Stimulated activated naive CD8-positive, alpha-beta T cell treated with anti-CD3 and anti-CD28 coated beads, Interleukin-15, amount 100 ng/mL, for 72 hours (primary cell): ENCODE measurements around the gene DBNDD2.

ENCODE experiments used
- ATAC-seq: fragments of 150-1000 bp; cut with Tn5 transposase; 2 replicates; pipeline ENCODE4 v1.10.0; 2021; ENCODE audit warnings: mild to moderate bottlenecking, moderate library complexity
- DNase-seq, 2 donors: peaks; one replicate each; pipeline ENCODE4 v3.0.0; 2021 to 2022
- H3K27ac Mint-ChIP-seq, 2 donors: one replicate each; pipeline ENCODE4 v1.8.0; 2022; ENCODE audit warnings: mild to moderate bottlenecking in 2 of 2, mixed read lengths in 2 of 2, moderate library complexity in 2 of 2
- H3K27me3 Mint-ChIP-seq: one replicate; pipeline ENCODE4 v1.8.0; 2022; ENCODE audit warnings: mixed read lengths
- H3K4me1 Mint-ChIP-seq: one replicate; pipeline ENCODE4 v1.8.0; 2022; ENCODE audit warnings: mild to moderate bottlenecking, mixed read lengths
- H3K4me3 Mint-ChIP-seq, 2 donors: one replicate each; pipeline ENCODE4 v1.8.0; 2022; ENCODE audit warnings: mild to moderate bottlenecking in 2 of 2, mixed read lengths in 2 of 2, moderate library complexity in 1 of 2
- H3K9me3 Mint-ChIP-seq, 2 donors: one replicate each; pipeline ENCODE4 v1.8.0; 2022; ENCODE audit warnings: mixed read lengths in 2 of 2

Gene DBNDD2

GRCh38 chr20:45404438-45404837, 3.7 kb upstream of the DBNDD2 start:
- peak overlapping the region in 1 of 2 donors; percentile 74 for H3K27ac Mint-ChIP-seq
- peaks cover 11 to 29% of the 10 kb centered on the region in 2 donors for H3K9me3 Mint-ChIP-seq
- H3K4me3 Mint-ChIP-seq, result peak overlapping the region; percentile 69 to 92
- peaks cover 41% of the 10 kb centered on the region for H3K4me1 Mint-ChIP-seq
- DNase-seq (no peak), ATAC-seq (no peak)
- no peaks in the 10 kb centered on the region for H3K27me3 Mint-ChIP-seq

- Mint-ChIP-seq H3K4me1 (peaks cover 41% of the 10 kb centered on the region), H3K4me3 (peak overlapping the region; percentile 89 to 92), H3K9me3 (peaks cover 6 to 17% of the 10 kb centered on the region in 2 donors), H3K27ac (no peak overlapping the region), H3K27me3 (no peaks in the 10 kb centered on the region)
- ATAC-seq (peak; percentile 47), DNase-seq (peak; percentile 20 to 46)
Measured at GRCh38 chr20:45405571-45406259, 2.4 kb upstream of the DBNDD2 start.

GRCh38 chr20:45406260-45407066, 1.6 kb upstream of the DBNDD2 start:
- DNase-seq (peak; percentile 25 to 42), ATAC-seq (peak; percentile 68)
- H3K27me3 Mint-ChIP-seq, result no peaks in the 10 kb centered on the region
- H3K4me1 Mint-ChIP-seq, result peaks cover 41% of the 10 kb centered on the region
- peaks cover 6 to 9% of the 10 kb centered on the region in 2 donors for H3K9me3 Mint-ChIP-seq
- H3K4me3 Mint-ChIP-seq, result peak overlapping the region; percentile 89 to 92
- H3K27ac Mint-ChIP-seq, result peak overlapping the region; percentile 92 to 95

- Mint-ChIP-seq H3K9me3 (peaks cover 0 to 2% of the 10 kb centered on the region in 2 donors), H3K4me1 (peaks cover 35% of the 10 kb centered on the region)
Measured at GRCh38 chr20:45407067-45407745, 883 bp upstream of the DBNDD2 start.

GRCh38 chr20:45408646-45409213, 641 bp downstream of the DBNDD2 start:
- H3K9me3 Mint-ChIP-seq, result no peaks in the 10 kb centered on the region
- peaks cover 35% of the 10 kb centered on the region for H3K4me1 Mint-ChIP-seq
- no peaks in the 10 kb centered on the region for H3K27me3 Mint-ChIP-seq
- ATAC-seq, result no peak
- DNase-seq, result no peak
- H3K27ac Mint-ChIP-seq, result no peak overlapping the region
- H3K4me3 Mint-ChIP-seq, result peak overlapping the region; percentile 5 to 43

More at GRCh38 chr20:45407067-45407745, 883 bp upstream of the DBNDD2 start:
- peak overlapping the region; percentile 89 to 92 for H3K4me3 Mint-ChIP-seq
- peak overlapping the region; percentile 92 to 95 for H3K27ac Mint-ChIP-seq
- ATAC-seq (peak; percentile 17), DNase-seq (peak in 1 of 2 donors; percentile 14)
- H3K27me3 Mint-ChIP-seq, result no peaks in the 10 kb centered on the region

- Mint-ChIP-seq H3K27me3 (no peaks in the 10 kb centered on the region), H3K27ac (peak overlapping the region in 1 of 2 donors; percentile 43), H3K4me3 (no peak overlapping the region), H3K9me3 (no peaks in the 10 kb centered on the region), H3K4me1 (peaks cover 37% of the 10 kb centered on the region)
- ATAC-seq, result no peak
- DNase-seq, result no peak
Measured at GRCh38 chr20:45409521-45410272, 1.6 kb downstream of the DBNDD2 start.

- Mint-ChIP-seq H3K4me1 (peaks cover 36% of the 10 kb centered on the region), H3K27me3 (no peaks in the 10 kb centered on the region), H3K4me3 (no peak overlapping the region), H3K9me3 (no peaks in the 10 kb centered on the region), H3K27ac (no peak overlapping the region)
- ATAC-seq (no peak), DNase-seq (no peak)
Measured at GRCh38 chr20:45410887-45411286, 2.8 kb downstream of the DBNDD2 start.

- Mint-ChIP-seq H3K4me1 (peaks cover 40% of the 10 kb centered on the region), H3K9me3 (no peaks in the 10 kb centered on the region), H3K27me3 (no peaks in the 10 kb centered on the region), H3K4me3 (no peak overlapping the region), H3K27ac (no peak overlapping the region)
- DNase-seq (no peak), ATAC-seq (no peak)
Measured at GRCh38 chr20:45412653-45413052, 4.6 kb downstream of the DBNDD2 start.

- H3K4me1 Mint-ChIP-seq, result peaks cover 40% of the 10 kb centered on the region
- no peaks in the 10 kb centered on the region for H3K9me3 Mint-ChIP-seq
- no peak for DNase-seq
- H3K27ac Mint-ChIP-seq, result no peak overlapping the region
- no peak overlapping the region for H3K4me3 Mint-ChIP-seq
- no peaks in the 10 kb centered on the region for H3K27me3 Mint-ChIP-seq
- no peak for ATAC-seq
Measured at GRCh38 chr20:45413479-45413878, 5.4 kb downstream of the DBNDD2 start.

GRCh38 chr20:45415822-45416637, 7.9 kb downstream of the DBNDD2 start, which contains the start of gene PIGT:
TSS of gene PIGT (plus strand) at chr20:45416141. CDS start at chr20:45416157, 16 bp downstream.
- peak; percentile 80 to 89 for DNase-seq
- Mint-ChIP-seq H3K4me1 (peaks cover 47% of the 10 kb centered on the region), H3K27me3 (no peaks in the 10 kb centered on the region), H3K9me3 (no peaks in the 10 kb centered on the region), H3K27ac (peak within 1 kb of the TSS; percentile 95 to 99), H3K4me3 (peak within 1 kb of the TSS; percentile 88 to 92)
- ATAC-seq, result peak; percentile 95

GRCh38 chr20:45416917-45417316, 8.8 kb downstream of the DBNDD2 start:
- ATAC-seq (no peak), DNase-seq (no peak)
- Mint-ChIP-seq H3K9me3 (no peaks in the 10 kb centered on the region), H3K27ac (peak overlapping the region; percentile 95 to 99), H3K4me1 (peaks cover 47% of the 10 kb centered on the region), H3K4me3 (peak overlapping the region; percentile 88 to 92), H3K27me3 (no peaks in the 10 kb centered on the region)

GRCh38 chr20:45419188-45420091, 11.4 kb downstream of the DBNDD2 start:
- H3K4me3 Mint-ChIP-seq, result no peak overlapping the region
- no peaks in the 10 kb centered on the region for H3K27me3 Mint-ChIP-seq

GRCh38 chr20:45420125-45420524, 12.0 kb downstream of the DBNDD2 start:
- DNase-seq (no peak), ATAC-seq (no peak)
- Mint-ChIP-seq H3K4me3 (no peak overlapping the region), H3K9me3 (no peaks in the 10 kb centered on the region), H3K4me1 (peaks cover 39% of the 10 kb centered on the region), H3K27me3 (no peaks in the 10 kb centered on the region), H3K27ac (peak overlapping the region; percentile 44 to 85)

More at GRCh38 chr20:45419188-45420091, 11.4 kb downstream of the DBNDD2 start:
- peaks cover 44% of the 10 kb centered on the region for H3K4me1 Mint-ChIP-seq
- no peaks in the 10 kb centered on the region for H3K9me3 Mint-ChIP-seq
- H3K27ac Mint-ChIP-seq, result peak overlapping the region; percentile 83 to 91
- ATAC-seq, result peak; percentile 47
- DNase-seq, result peak in 1 of 2 donors; percentile 13
